ENCODE data around the gene HNRNPL.

HNRNPL gene

GRCh38 chr19:38878575-38879399 is 29.0 kb upstream of the HNRNPL start:
- TF ChIP-seq GATA2 (IDR thresholded peaks at IDR 0.05; ENCODE audit: low read depth, low read length) (no peak), GATA3 (IDR thresholded peaks at IDR 0.05; ENCODE audit: low read depth, low read length) (no peak)

- no peak for TF ChIP-seq GATA3 (IDR thresholded peaks at IDR 0.05; ENCODE audit: low read depth, low read length)
- no peak for TF ChIP-seq GATA2 (IDR thresholded peaks at IDR 0.05; ENCODE audit: low read depth, low read length)
Measured at GRCh38 chr19:38877781-38878574, 28.2 kb upstream of the HNRNPL start, which contains the start of gene RINL. RINL (minus strand) TSS chr19:38878275; CDS start chr19:38876742, 1,533 bp downstream.

GRCh38 chr19:38875656-38876395 is 26.0 kb upstream of the HNRNPL start:
- TF ChIP-seq GATA2 (IDR thresholded peaks at IDR 0.05; ENCODE audit: low read depth, low read length): no peak
- no peak for TF ChIP-seq GATA3 (IDR thresholded peaks at IDR 0.05; ENCODE audit: low read depth, low read length)

GRCh38 chr19:38870612-38871011 is 20.8 kb upstream of the HNRNPL start:
- TF ChIP-seq GATA3 (IDR thresholded peaks at IDR 0.05; ENCODE audit: low read depth, low read length) (no peak), GATA2 (IDR thresholded peaks at IDR 0.05; ENCODE audit: low read depth, low read length) (no peak)

GRCh38 chr19:38869836-38870607 is 20.2 kb upstream of the HNRNPL start:
- TF ChIP-seq GATA3 (IDR thresholded peaks at IDR 0.05; ENCODE audit: low read depth, low read length) (no peak), GATA2 (IDR thresholded peaks at IDR 0.05; ENCODE audit: low read depth, low read length) (no peak)

GRCh38 chr19:38869160-38869835 is 19.5 kb upstream of the HNRNPL start:
- TF ChIP-seq GATA3 (IDR thresholded peaks at IDR 0.05; ENCODE audit: low read depth, low read length) (no peak), GATA2 (IDR thresholded peaks at IDR 0.05; ENCODE audit: low read depth, low read length) (no peak)

- TF ChIP-seq GATA2 (IDR thresholded peaks at IDR 0.05; ENCODE audit: low read depth, low read length) (no peak), GATA3 (IDR thresholded peaks at IDR 0.05; ENCODE audit: low read depth, low read length) (no peak)
Measured at GRCh38 chr19:38868551-38868950, 18.8 kb upstream of the HNRNPL start.

- TF ChIP-seq GATA3 (IDR thresholded peaks at IDR 0.05; ENCODE audit: low read depth, low read length) (no peak), GATA2 (IDR thresholded peaks at IDR 0.05; ENCODE audit: low read depth, low read length) (no peak)
Measured at GRCh38 chr19:38867171-38867780, 17.5 kb upstream of the HNRNPL start.

- TF ChIP-seq GATA2 (IDR thresholded peaks at IDR 0.05; ENCODE audit: low read depth, low read length) (peak; percentile 100), GATA3 (IDR thresholded peaks at IDR 0.05; ENCODE audit: low read depth, low read length) (peak; percentile 96)
Measured at GRCh38 chr19:38862321-38863059, 12.7 kb upstream of the HNRNPL start.

- TF ChIP-seq GATA2 (IDR thresholded peaks at IDR 0.05; ENCODE audit: low read depth, low read length) (no peak), GATA3 (IDR thresholded peaks at IDR 0.05; ENCODE audit: low read depth, low read length) (no peak)
Measured at GRCh38 chr19:38861368-38861767, 11.6 kb upstream of the HNRNPL start.

- TF ChIP-seq GATA3 (IDR thresholded peaks at IDR 0.05; ENCODE audit: low read depth, low read length): no peak
- TF ChIP-seq GATA2 (IDR thresholded peaks at IDR 0.05; ENCODE audit: low read depth, low read length): no peak
Measured at GRCh38 chr19:38856813-38857212, 7.0 kb upstream of the HNRNPL start.

GRCh38 chr19:38853214-38853613 is 3.4 kb upstream of the HNRNPL start:
- TF ChIP-seq GATA3 (IDR thresholded peaks at IDR 0.05; ENCODE audit: low read depth, low read length): no peak
- no peak for TF ChIP-seq GATA2 (IDR thresholded peaks at IDR 0.05; ENCODE audit: low read depth, low read length)
